Sigmoid colon (tissue), 7 donors: ENCODE data around the gene CLPSL2. TPM values are rescaled to one million over a fixed set of nuclear protein-coding genes. Genes with fewer than 3 reads are reported as not detected.
A peak's percentile ranks its signal among the peaks of the same experiment; 100 is the strongest.

Experiments
- DNase-seq: peaks from one replicate; pipeline ENCODE4 v3.0.0-alpha.2; 2019
- H3K27ac ChIP-seq, 4 donors: fragments of 200-600 bp; sonication (generic); one replicate each; pipeline ENCODE4 v1.5.1; 2016 to 2019; ENCODE audit warnings: mild to moderate bottlenecking in 1 of 4
- H3K27me3 ChIP-seq, 3 donors: fragments of 200-600 bp; sonication (generic); one replicate each; pipeline ENCODE4 v1.5.1; 2019; ENCODE audit warnings: mild to moderate bottlenecking in 1 of 3
- H3K36me3 ChIP-seq, 4 donors: fragments of 200-600 bp; sonication (generic); one replicate each; pipeline ENCODE4 v1.5.1; 2016 to 2019
- H3K4me1 ChIP-seq, 4 donors: fragments of 200-600 bp; sonication (generic); one replicate each; pipeline ENCODE4 v1.5.1; 2017 to 2019
- H3K4me3 ChIP-seq, 4 donors: fragments of 200-600 bp; sonication (generic); one replicate each; pipeline ENCODE4 v1.5.1; 2017 to 2019; ENCODE audit warnings: mild to moderate bottlenecking in 2 of 4, moderate library complexity in 1 of 4
- H3K9me3 ChIP-seq, 4 donors: fragments of 200-600 bp in 3 of 4; sonication (generic) in 3 of 4; one replicate each; pipeline versions ENCODE4 v1.5.1 to v1.6.1; 2013 to 2019
- EP300 ChIP-seq, 4 donors: sonication (generic); formaldehyde crosslinking; IDR thresholded peaks; one replicate each; pipeline ENCODE4 v1.6.1; 2017; ENCODE audit warnings: antibody characterized with exemption in 4 of 4
- POLR2A ChIP-seq, 2 donors: fragments of 450-650 bp; IDR thresholded peaks; one replicate each; pipeline ENCODE4 v1.6.1; 2016; ENCODE audit warnings: antibody characterized with exemption in 2 of 2, mild to moderate bottlenecking in 2 of 2, moderate library complexity in 2 of 2
- POLR2AphosphoS5 ChIP-seq, 4 donors: sonication (generic); formaldehyde crosslinking; IDR thresholded peaks; one replicate each; pipeline ENCODE4 v1.6.1; 2017; ENCODE audit warnings: antibody characterized with exemption in 4 of 4
- WGBS, 2 donors: extraction: QIAGEN DNeasy Blood & Tissue Kit; methylation state at CpG; one replicate each; pipeline ENCODE4 v1.1.7; 2013; 5-methylcytosine and 5-hydroxymethylcytosine counted together
- intact Hi-C: fragments of 100-400 bp; cut with DNase I; formaldehyde crosslinking; loops from one replicate; pipeline ENCODE4 v1.15.1; 2023
- polyA plus RNA-seq, 3 donors: library from polyadenylated mRNA; stranded (reverse); fragments of 200-250 nt; gene quantifications; one replicate each; pipeline ENCODE4 v1.2.3, GENCODE V29; 2013
- total RNA-seq, 4 donors: library from RNA; depleted of rRNA; stranded (reverse); fragments of >200 nt; gene quantifications; one replicate each; pipeline ENCODE4 v1.1.0, GENCODE V29; 2016
- TF ChIP-seq, protein P1 (sequence below), 4 experiments: fragments of 450-650 bp in 3 of 4; fragments of 200-600 bp in 1 of 4; IDR thresholded peaks; one replicate each; pipeline ENCODE4 v1.5.1; 2016 to 2019; ENCODE audit warnings: antibody characterized with exemption in 4 of 4, mild to moderate bottlenecking in 3 of 4, moderate library complexity in 2 of 4
- donor health status: healthy with polysubstance abuse.
- donor health status: Bipolar disorder and iron deficiency.
- donor health status: healthy.

Gene CLPSL2
- total and polyA plus RNA-seq, 7 donors: not detected

GRCh38 chr6:35728683-35729678 lies 47.4 kb upstream of the CLPSL2 start:
- TF ChIP-seq POLR2A (IDR thresholded peaks at IDR 0.05) (no peak), POLR2AphosphoS5 (IDR thresholded peaks at IDR 0.05) (peak; percentile 18 to 57 (median 36)), EP300 (IDR thresholded peaks at IDR 0.05) (peak in 1 of 4 donors; percentile 60)
- TF ChIP-seq, protein P1, sequence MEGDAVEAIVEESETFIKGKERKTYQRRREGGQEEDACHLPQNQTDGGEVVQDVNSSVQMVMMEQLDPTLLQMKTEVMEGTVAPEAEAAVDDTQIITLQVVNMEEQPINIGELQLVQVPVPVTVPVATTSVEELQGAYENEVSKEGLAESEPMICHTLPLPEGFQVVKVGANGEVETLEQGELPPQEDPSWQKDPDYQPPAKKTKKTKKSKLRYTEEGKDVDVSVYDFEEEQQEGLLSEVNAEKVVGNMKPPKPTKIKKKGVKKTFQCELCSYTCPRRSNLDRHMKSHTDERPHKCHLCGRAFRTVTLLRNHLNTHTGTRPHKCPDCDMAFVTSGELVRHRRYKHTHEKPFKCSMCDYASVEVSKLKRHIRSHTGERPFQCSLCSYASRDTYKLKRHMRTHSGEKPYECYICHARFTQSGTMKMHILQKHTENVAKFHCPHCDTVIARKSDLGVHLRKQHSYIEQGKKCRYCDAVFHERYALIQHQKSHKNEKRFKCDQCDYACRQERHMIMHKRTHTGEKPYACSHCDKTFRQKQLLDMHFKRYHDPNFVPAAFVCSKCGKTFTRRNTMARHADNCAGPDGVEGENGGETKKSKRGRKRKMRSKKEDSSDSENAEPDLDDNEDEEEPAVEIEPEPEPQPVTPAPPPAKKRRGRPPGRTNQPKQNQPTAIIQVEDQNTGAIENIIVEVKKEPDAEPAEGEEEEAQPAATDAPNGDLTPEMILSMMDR (IDR thresholded peaks at IDR 0.05): no peak
- H3K4me1 ChIP-seq: peaks cover 5 to 91% (median 86%) of the 10 kb centered on the region in 4 donors
- intact Hi-C loops: loop anchor here (2.0 to 5.0 kb wide), 2 partner anchors 238 to 1403 kb away; no protein-coding TSS in a partner anchor

GRCh38 chr6:35729722-35730121 lies 46.7 kb upstream of the CLPSL2 start:
- intact Hi-C loops: loop anchor here (2.0 to 5.0 kb wide), 3 partner anchors 239 to 1403 kb away; no protein-coding TSS in a partner anchor
- no peaks in the 10 kb centered on the region for H3K27me3 ChIP-seq
- peaks cover 5 to 86% (median 83%) of the 10 kb centered on the region in 4 donors for H3K4me1 ChIP-seq
- H3K9me3 ChIP-seq: no peaks in the 10 kb centered on the region
- no peak overlapping the region for H3K4me3 ChIP-seq
- 14 to 41% methylated on average over 2 of the region's 2 CpGs for WGBS, 2 donors
- TF ChIP-seq EP300 (IDR thresholded peaks at IDR 0.05): no peak
- TF ChIP-seq POLR2A (IDR thresholded peaks at IDR 0.05): peak in 1 of 2 donors; percentile 18
- TF ChIP-seq, protein P1 (IDR thresholded peaks at IDR 0.05): no peak
- TF ChIP-seq POLR2AphosphoS5 (IDR thresholded peaks at IDR 0.05): peak in 1 of 4 donors; percentile 10
- no peaks in the 10 kb centered on the region for H3K36me3 ChIP-seq
- no peak for DNase-seq
- H3K27ac ChIP-seq: peak overlapping the region; percentile 96 to 100 (median 98)

More at GRCh38 chr6:35728683-35729678, 47.4 kb upstream of the CLPSL2 start:
- Histone ChIP-seq H3K9me3 (no peaks in the 10 kb centered on the region), H3K36me3 (no peaks in the 10 kb centered on the region), H3K4me3 (peak overlapping the region in 3 of 4 donors; percentile 48 to 57 (median 54)), H3K27ac (peak overlapping the region; percentile 96 to 100 (median 98)), H3K27me3 (no peaks in the 10 kb centered on the region)
- WGBS, 2 donors: 24 to 41% methylated on average over 12 of the region's 12 CpGs
- peak; percentile 87 for DNase-seq

- intact Hi-C loops: loop anchor here (5.0 kb wide), 1 partner anchor 866 kb away; no protein-coding TSS in a partner anchor
- 11 to 14% methylated on average over 15 of the region's 15 CpGs for WGBS, 2 donors
- peaks cover 5 to 84% (median 75%) of the 10 kb centered on the region in 4 donors for H3K4me1 ChIP-seq
- H3K9me3 ChIP-seq: no peaks in the 10 kb centered on the region
- no peak for TF ChIP-seq POLR2AphosphoS5 (IDR thresholded peaks at IDR 0.05)
- TF ChIP-seq POLR2A (IDR thresholded peaks at IDR 0.05): no peak
- TF ChIP-seq EP300 (IDR thresholded peaks at IDR 0.05): no peak
- TF ChIP-seq, protein P1 (IDR thresholded peaks at IDR 0.05): no peak
- H3K4me3 ChIP-seq: peak overlapping the region; percentile 49 to 79 (median 65)
- no peaks in the 10 kb centered on the region for H3K36me3 ChIP-seq
- H3K27ac ChIP-seq: peak overlapping the region; percentile 96 to 100 (median 98)
- H3K27me3 ChIP-seq: no peaks in the 10 kb centered on the region
- no peak for DNase-seq
Measured at GRCh38 chr6:35730745-35731413, 45.5 kb upstream of the CLPSL2 start.

DNA sequence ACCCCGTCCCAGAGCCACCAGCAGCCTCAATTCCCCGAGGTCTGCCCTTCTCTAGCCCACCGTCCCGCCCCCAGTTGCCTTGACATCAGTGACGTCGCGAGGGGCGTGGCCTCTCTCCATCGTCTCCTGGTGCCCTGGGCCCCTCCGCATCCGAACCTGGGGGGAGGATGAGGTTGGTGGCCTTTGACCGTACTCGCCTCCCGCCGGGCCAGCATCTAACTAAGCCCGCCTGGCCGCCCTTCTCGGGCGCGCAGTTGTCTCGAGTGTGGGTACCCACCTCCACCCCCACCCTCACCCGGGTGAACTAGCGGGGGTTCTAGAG lies 45.0 kb upstream of the CLPSL2 start:
- peaks cover 5 to 84% (median 75%) of the 10 kb centered on the region in 4 donors for H3K4me1 ChIP-seq
- DNase-seq: peak; percentile 99
- H3K27me3 ChIP-seq: no peaks in the 10 kb centered on the region
- intact Hi-C loops: loop anchor here (5.0 kb wide), 1 partner anchor 866 kb away; no protein-coding TSS in a partner anchor
- H3K4me3 ChIP-seq: peak overlapping the region; percentile 49 to 79 (median 65)
- 1% methylated on average over 23 of the region's 23 CpGs for WGBS, 2 donors
- peak; percentile 84 to 87 for TF ChIP-seq POLR2A (IDR thresholded peaks at IDR 0.05)
- TF ChIP-seq, protein P1 (IDR thresholded peaks at IDR 0.05): no peak
- peak in 1 of 4 donors; percentile 65 for TF ChIP-seq EP300 (IDR thresholded peaks at IDR 0.05)
- peak; percentile 93 to 98 (median 96) for TF ChIP-seq POLR2AphosphoS5 (IDR thresholded peaks at IDR 0.05)
- H3K9me3 ChIP-seq: no peaks in the 10 kb centered on the region
- H3K27ac ChIP-seq: peak overlapping the region; percentile 96 to 100 (median 98)
- H3K36me3 ChIP-seq: no peaks in the 10 kb centered on the region
